H1 (cell line): ENCODE data around the gene CCER1. TPM values are rescaled to one million over a fixed set of nuclear protein-coding genes. Genes with fewer than 3 reads are reported as not detected.

Experiments
- CTCF ChIA-PET: fragments of 300-600 bp; sonication (Branson Sonifier 250); formaldehyde crosslinking; loops from one replicate; lab custom pipeline; 2021; ENCODE audit not compliant: partially characterized antibody; lab: Charles Lee
- POLR2A ChIA-PET: fragments of 300-600 bp; sonication (Branson Sonifier 250); formaldehyde crosslinking; loops from one replicate; lab custom pipeline; 2021; ENCODE audit warnings: inconsistent platforms; ENCODE audit not compliant: partially characterized antibody; lab: Charles Lee
- DNase-seq, 2 experiments: peaks; one replicate each; pipeline versions ENCODE4 v3.0.0 to v3.0.0-alpha.2; 2010 to 2022; ENCODE audit warnings: low spot score in 2 of 2, low read depth in 1 of 2, mixed read lengths in 1 of 2
- FAIRE-seq: peaks from 2 replicates; lab custom pipeline; 2011; peaks lifted over from hg19 to GRCh38; lab: Jason Lieb, UNC
- H2AFZ ChIP-seq: 2 replicates; pipeline ENCODE4 v1.8.1; 2012; ENCODE audit warnings: low read length, inconsistent platforms
- H2AK5ac ChIP-seq: 2 replicates; pipeline ENCODE4 v1.6.1; 2013; ENCODE audit warnings: low read depth, low read length
- H2BK120ac ChIP-seq: replicated peaks from 2 replicates; pipeline ENCODE3; 2013; ENCODE audit warnings: low read depth, low read length, inconsistent platforms
- H2BK12ac ChIP-seq: 2 replicates; pipeline ENCODE4 v1.6.1; 2013; ENCODE audit warnings: low read depth, low read length
- H2BK15ac ChIP-seq: 2 replicates; pipeline ENCODE4 v1.6.1; 2013; ENCODE audit warnings: low read length
- H2BK20ac ChIP-seq: 2 replicates; pipeline ENCODE4 v1.6.1; 2013; ENCODE audit warnings: low read length
- H2BK5ac ChIP-seq: 2 replicates; pipeline ENCODE4 v1.6.1; 2013; ENCODE audit warnings: low read depth, low read length
- H3K14ac ChIP-seq: 2 replicates; pipeline ENCODE4 v1.6.1; 2013; ENCODE audit warnings: inconsistent platforms; ENCODE audit not compliant: insufficient read length
- H3K18ac ChIP-seq: 2 replicates; pipeline ENCODE4 v1.6.1; 2013; ENCODE audit warnings: low read length; ENCODE audit errors: extremely low read depth
- H3K23ac ChIP-seq: 2 replicates; pipeline ENCODE4 v1.6.1; 2013; ENCODE audit warnings: inconsistent platforms; ENCODE audit not compliant: insufficient read length
- H3K23me2 ChIP-seq: 2 replicates; pipeline ENCODE4 v1.6.1; 2013; ENCODE audit warnings: low read depth, low read length
- H3K27ac ChIP-seq: 2 replicates; pipeline ENCODE4 v1.6.1; 2011; ENCODE audit warnings: low read depth, low read length, inconsistent platforms
- H3K27me3 ChIP-seq, 4 experiments: replicated peaks in 1 of 4; 1 replicate in 1 of 4; 2 replicates in 3 of 4; pipeline versions ENCODE4 v1.6.1 to v1.8.1; 2011 to 2013; ENCODE audit warnings: low read length in 3 of 4, mild to moderate bottlenecking in 3 of 4, inconsistent platforms in 2 of 4, mixed read lengths in 2 of 4, moderate library complexity in 1 of 4; ENCODE audit not compliant: control insufficient read depth in 3 of 4, insufficient read depth in 3 of 4; ENCODE audit errors: extremely low read depth in 1 of 4
- H3K36me3 ChIP-seq, 4 experiments: 2 replicates each; pipeline versions ENCODE4 v1.6.1 to v1.8.1; 2011 to 2013; ENCODE audit warnings: mild to moderate bottlenecking in 4 of 4, low read length in 3 of 4, moderate library complexity in 2 of 4, control low read depth in 1 of 4, inconsistent platforms in 1 of 4; ENCODE audit not compliant: insufficient read depth in 4 of 4, control insufficient read depth in 2 of 4
- H3K4ac ChIP-seq: replicated peaks from 2 replicates; pipeline ENCODE3; 2013; ENCODE audit warnings: low read length, low read depth, mixed read lengths, inconsistent platforms; ENCODE audit not compliant: insufficient read length
- H3K4me1 ChIP-seq, 4 experiments: replicated peaks in 1 of 4; 1 replicate in 1 of 4; 2 replicates in 3 of 4; pipeline versions ENCODE4 v1.6.1 to v1.8.1; 2011 to 2013; ENCODE audit warnings: low read length in 3 of 4, inconsistent platforms in 2 of 4, mixed read lengths in 1 of 4; ENCODE audit not compliant: insufficient read depth in 4 of 4, control insufficient read depth in 3 of 4
- H3K4me2 ChIP-seq, 2 experiments: 2 replicates each; pipeline versions ENCODE4 v1.6.1 to v1.8.1; 2011 to 2013; ENCODE audit warnings: low read depth in 2 of 2, low read length in 2 of 2, control low read depth in 1 of 2, inconsistent platforms in 1 of 2, mild to moderate bottlenecking in 1 of 2; ENCODE audit not compliant: insufficient read depth in 1 of 2
- H3K4me3 ChIP-seq, 4 experiments: fragments of 200-600, 300-600 bp in 1 of 4; sonication (generic), shearing (Covaris generic), sonication (Bioruptor Twin) in 1 of 4; 2 replicates each; pipeline versions ENCODE4 v1.5.1 to v1.8.1; 2011 to 2016; ENCODE audit warnings: low read length in 4 of 4, low read depth in 3 of 4, control low read depth in 2 of 4, inconsistent platforms in 2 of 4, mild to moderate bottlenecking in 2 of 4, mixed read lengths in 1 of 4, moderate library complexity in 1 of 4; ENCODE audit not compliant: insufficient read depth in 2 of 4; ENCODE audit errors: extremely low read depth in 1 of 4
- H3K56ac ChIP-seq: replicated peaks from 2 replicates; pipeline ENCODE3; 2013; ENCODE audit warnings: low read depth, mild to moderate bottlenecking, mixed read lengths, low read length, inconsistent platforms; ENCODE audit not compliant: insufficient read length
- H3K79me1 ChIP-seq: 2 replicates; pipeline ENCODE4 v1.6.1; 2013; ENCODE audit warnings: low read depth, low read length, control low read depth
- H3K79me2 ChIP-seq, 2 experiments: 2 replicates each; pipeline versions ENCODE4 v1.6.1 to v1.8.1; 2012 to 2013; ENCODE audit warnings: low read length in 2 of 2, mild to moderate bottlenecking in 2 of 2, inconsistent platforms in 1 of 2; ENCODE audit not compliant: insufficient read depth in 2 of 2, control insufficient read depth in 1 of 2
- H3K9ac ChIP-seq, 4 experiments: replicated peaks in 1 of 4; 1 replicate in 1 of 4; 2 replicates in 3 of 4; pipeline versions ENCODE4 v1.6.1 to v1.8.1; 2011 to 2013; ENCODE audit warnings: low read depth in 3 of 4, low read length in 3 of 4, control low read depth in 2 of 4, mild to moderate bottlenecking in 2 of 4, moderate library complexity in 2 of 4, inconsistent platforms in 1 of 4; ENCODE audit errors: extremely low read depth in 1 of 4
- H3K9me3 ChIP-seq, 2 experiments: 2 replicates each; pipeline versions ENCODE4 v1.6.1 to v1.8.1; 2012 to 2013; ENCODE audit warnings: mild to moderate bottlenecking in 2 of 2, moderate library complexity in 2 of 2, control low read depth in 1 of 2, inconsistent platforms in 1 of 2, low read depth in 1 of 2, low read length in 1 of 2, mixed read lengths in 1 of 2; ENCODE audit not compliant: insufficient read depth in 2 of 2
- H4K20me1 ChIP-seq, 2 experiments: replicated peaks in 1 of 2; 2 replicates each; pipeline versions ENCODE3 to v1.8.1; 2011 to 2013; ENCODE audit warnings: inconsistent platforms in 2 of 2, low read length in 2 of 2, mild to moderate bottlenecking in 1 of 2; ENCODE audit not compliant: insufficient read depth in 2 of 2, control insufficient read depth in 1 of 2
- H4K5ac ChIP-seq: 2 replicates; pipeline ENCODE4 v1.6.1; 2013; ENCODE audit warnings: low read length, low read depth, mixed read lengths, inconsistent platforms; ENCODE audit not compliant: insufficient read length
- H4K8ac ChIP-seq: 2 replicates; pipeline ENCODE4 v1.8.0; 2013; ENCODE audit warnings: mild to moderate bottlenecking, moderate library complexity, low read length, inconsistent platforms; ENCODE audit not compliant: insufficient read depth; ENCODE audit errors: extremely low read depth
- H4K91ac ChIP-seq: replicated peaks from 2 replicates; pipeline ENCODE3; 2013; ENCODE audit warnings: low read length, mixed read lengths, inconsistent platforms; ENCODE audit not compliant: insufficient read length
- BRCA1 ChIP-seq: IDR thresholded peaks from 2 replicates; pipeline ENCODE4 v1.6.1; 2012; ENCODE audit warnings: low read depth, low read length, improper control_type of control experiment
- CTBP2 ChIP-seq: IDR thresholded peaks from 2 replicates; pipeline ENCODE4 v1.7.0; 2011; ENCODE audit warnings: borderline replicate concordance, mild to moderate bottlenecking, moderate library complexity, mixed read lengths, low read length; ENCODE audit not compliant: insufficient read depth, insufficient read length
- FOSL1 ChIP-seq: IDR thresholded peaks from 2 replicates; pipeline ENCODE4 v1.6.1; 2011; ENCODE audit warnings: mild to moderate bottlenecking, low read depth, low read length, moderate library complexity; ENCODE audit not compliant: insufficient read depth
- POLR2AphosphoS5 ChIP-seq: IDR thresholded peaks from 2 replicates; pipeline ENCODE4 v1.6.1; 2011; ENCODE audit warnings: low read depth, low read length
- SP2 ChIP-seq: IDR thresholded peaks from 2 replicates; pipeline ENCODE4 v1.6.1; 2012; ENCODE audit warnings: mild to moderate bottlenecking, low read length, inconsistent platforms
- WGBS, 2 experiments: shearing (Covaris generic) in 1 of 2; methylation state at CpG; one replicate each; pipeline versions ENCODE4 v1.1.6 to v1.1.7; 2013 to 2015; ENCODE audit warnings: low lambda C conversion rate in 2 of 2, mixed read lengths in 2 of 2, inconsistent platforms in 1 of 2, low coverage in 1 of 2, missing lambda C conversion rate in 1 of 2; ENCODE audit not compliant: insufficient replicate concordance in 2 of 2, insufficient coverage in 1 of 2, insufficient read length in 1 of 2; ENCODE audit errors: extremely low coverage in 1 of 2, missing lambda C conversion rate in 1 of 2; 5-methylcytosine and 5-hydroxymethylcytosine counted together
- polyA plus RNA-seq, 7 experiments: library from polyadenylated mRNA; depleted of rRNA in 3 of 7; stranded (reverse) in 5 of 7; unstranded in 2 of 7; fragments of >200 nt in 5 of 7; fragments of 200-250 nt in 2 of 7; gene quantifications; 1 replicate in 5 of 7; 2 replicates in 1 of 7; 4 replicates in 1 of 7; pipeline versions ENCODE4 v1.2.1 to v1.2.3, GENCODE V29; 2011 to 2013; ENCODE audit warnings: missing spikeins in 2 of 7, mixed read lengths in 2 of 7
- total RNA-seq: library from RNA; stranded (reverse); fragmentation: NEBNext Ultra II Directional; extraction: Animal tissue kit (Norgen Biotek cat#: 25700); gene quantifications from 2 replicates; pipeline ENCODE4 v1.2.1, GENCODE V29; 2021

CCER1 gene
- total and polyA plus RNA-seq, 2 of the 8 experiments (the other 6 are each of a cell fraction or from before 2014, with no cell fraction given): not detected

GRCh38 chr12:91001306-91001705, 46.3 kb upstream of the CCER1 start:
- H3K4me2 ChIP-seq: no peak overlapping the region
- no peak overlapping the region for H3K27ac ChIP-seq
- TF ChIP-seq CTBP2 (no peak), BRCA1 (no peak), POLR2AphosphoS5 (no peak), SP2 (no peak), FOSL1 (no peak)
- no peak overlapping the region for H3K23ac ChIP-seq
- H4K8ac ChIP-seq: no peak overlapping the region
- no peak overlapping the region for H4K5ac ChIP-seq
- no peaks in the 10 kb centered on the region for H3K23me2 ChIP-seq
- POLR2A ChIA-PET: no interaction called here
- H3K79me2 ChIP-seq: no peaks in the 10 kb centered on the region
- no peaks in the 10 kb centered on the region for H4K20me1 ChIP-seq
- CTCF ChIA-PET: interaction anchor here (1.1 kb wide), 2 partner anchors 10 to 354 kb away, joined by 3 to 4 read pairs; no protein-coding TSS in a partner anchor
- H3K14ac ChIP-seq: no peak overlapping the region
- H4K91ac ChIP-seq: no peak overlapping the region
- H3K36me3 ChIP-seq: no peaks in the 10 kb centered on the region
- no peak overlapping the region for H2BK20ac ChIP-seq
- DNase-seq: no peak
- H3K56ac ChIP-seq: no peak overlapping the region
- H3K18ac ChIP-seq: no peak overlapping the region
- H2BK5ac ChIP-seq: no peak overlapping the region
- no peaks in the 10 kb centered on the region for H3K79me1 ChIP-seq
- no peaks in the 10 kb centered on the region for H3K9me3 ChIP-seq
- H2AFZ ChIP-seq: no peak overlapping the region
- H2AK5ac ChIP-seq: no peak overlapping the region
- H3K27me3 ChIP-seq: no peaks in the 10 kb centered on the region
- H3K4me1 ChIP-seq: no peaks in the 10 kb centered on the region
- no peak overlapping the region for H3K4ac ChIP-seq
- 100% methylated on average over 1 of the region's 1 CpG; no CpG with 5 or more reads in 1 of the 2 experiments for WGBS, 2 experiments
- H2BK120ac ChIP-seq: no peak overlapping the region
- H3K9ac ChIP-seq: no peak overlapping the region
- H2BK15ac ChIP-seq: no peak overlapping the region
- H3K4me3 ChIP-seq: no peak overlapping the region
- H2BK12ac ChIP-seq: no peak overlapping the region
- FAIRE-seq: no peak
